Heart right ventricle (tissue), 16 donors: ENCODE measurements around the gene CAPN8. TPM values are rescaled to one million over a fixed set of nuclear protein-coding genes. Genes with fewer than 3 reads are reported as not detected.

Experiments used
- ATAC-seq, 8 donors: fragments of 200-7000 bp; cut with Tn5 transposase; one replicate each; pipeline ENCODE4 v1.9.1; 2020; ENCODE audit warnings: mild to moderate bottlenecking in 8 of 8, moderate library complexity in 8 of 8, moderate number of reproducible peaks in 1 of 8
- DNase-seq, 2 donors: peaks; one replicate each; pipeline ENCODE4 v3.0.0-alpha.2; 2020
- H3K27ac ChIP-seq, 10 donors: fragments of 200-600 bp; sonication (generic) in 2 of 10; one replicate each; pipeline versions ENCODE4 v1.5.0 to v1.8.0; 2020 to 2022; ENCODE audit warnings: mild to moderate bottlenecking in 3 of 10
- H3K27me3 ChIP-seq, 7 donors: fragments of 200-600 bp; one replicate each; pipeline ENCODE4 v1.8.0; 2021 to 2022; ENCODE audit warnings: mild to moderate bottlenecking in 2 of 7
- H3K36me3 ChIP-seq, 9 donors: fragments of 200-600 bp; sonication (generic) in 1 of 9; one replicate each; pipeline versions ENCODE4 v1.5.0 to v1.8.0; 2020 to 2022; ENCODE audit warnings: mild to moderate bottlenecking in 2 of 9
- H3K4me1 ChIP-seq, 9 donors: fragments of 200-600 bp; sonication (generic) in 1 of 9; one replicate each; pipeline versions ENCODE4 v1.5.0 to v1.8.0; 2020 to 2022; ENCODE audit warnings: mild to moderate bottlenecking in 4 of 9
- H3K4me3 ChIP-seq, 10 donors: fragments of 200-600 bp; sonication (generic) in 2 of 10; one replicate each; pipeline versions ENCODE4 v1.5.0 to v1.8.0; 2020 to 2022; ENCODE audit warnings: mild to moderate bottlenecking in 7 of 10, moderate library complexity in 2 of 10
- H3K9me3 ChIP-seq, 11 donors: fragments of 200-600 bp in 10 of 11; sonication (generic) in 2 of 11; one replicate each; pipeline versions ENCODE4 v1.5.0 to v1.8.0; 2013 to 2022; ENCODE audit warnings: mild to moderate bottlenecking in 2 of 11, control low read depth in 1 of 11, moderate library complexity in 1 of 11
- CTCF ChIP-seq, 9 donors: fragments of 200-600 bp; sonication (generic) in 2 of 9; IDR thresholded peaks; one replicate each; pipeline versions ENCODE4 v1.5.0 to v1.8.0; 2021 to 2022; ENCODE audit warnings: antibody characterized with exemption in 9 of 9, mild to moderate bottlenecking in 5 of 9, moderate library complexity in 1 of 9
- WGBS, 2 donors: extraction: QIAGEN DNeasy Blood & Tissue Kit; methylation state at CpG; one replicate each; pipeline ENCODE4 v1.1.7; 2013; ENCODE audit warnings: inconsistent platforms in 1 of 2; 5-methylcytosine and 5-hydroxymethylcytosine counted together
- intact Hi-C, 10 donors: fragments of 100-400 bp; cut with DNase I; formaldehyde crosslinking; loops; one replicate each; pipeline versions ENCODE4 v1.11.1 to v1.14.2; 2022
- polyA plus RNA-seq, 2 donors: library from polyadenylated mRNA; stranded (reverse); fragments of 200-250 nt; gene quantifications; one replicate each; pipeline ENCODE4 v1.2.3, GENCODE V29; 2013
- total RNA-seq, 10 donors: library from RNA; stranded (reverse); fragmentation: NEBNext Ultra II Directional in 3 of 10; extraction: Animal tissue kit (Norgen Biotek cat#: 25700) in 3 of 10; gene quantifications; one replicate each; pipeline versions ENCODE4 v1.2.1 to v1.2.4, GENCODE V29; 2021 to 2023
- donor health status: Arrhythmogenic right ventricular cardiomyopathy.
- donor health status: ischemic (EF 13 %, LVEDD 7.1; RV severe dilation, severe dysfunction).
- donor health status: healthy with polysubstance abuse.
- donor health status: DM: no; HTN: yes; CAD: no.
- donor health status: DM: no; HTN: no; CAD: no.
- donor health status: ischemic (EF 25% LVEDD 6.9; RV normal size, moderate dysfunction).
- donor health status: ischemic (EF 25% LVEDD 5.7; RV mildly dilated, moderate dysfunction).
- donor health status: healthy.
- donor health status: DM: yes; HTN: yes; CAD: no.
- donor health status: Ischemic cardiomyopathy.
- donor health status: ischemic (EF 35%, LVEDD 5.7; RV mildly dilated, moderate dysfunction).
- donor health status: nonischemic (EF 11% LVEDD 7.7; RV severe dilation, severe dysfunction).
- donor health status: DM: yes; HTN: yes; CAD: no.
- donor health status: PGD.
- donor health status: ischemic (EF 29% LVEDD 5.4; RV normal size, mild dysfunction).
- donor health status: nonischemic (EF 23%, LVEDD 6.1; RV moderate dilation, normal function).

Gene CAPN8
- total and polyA plus RNA-seq, 12 donors, result 0.10 TPM; not detected in 11

- DNase-seq, result no peak
- Histone ChIP-seq H3K27ac (no peak overlapping the region), H3K36me3 (no peaks in the 10 kb centered on the region), H3K4me1 (peaks cover 0 to 1% (median 0%) of the 10 kb centered on the region in 9 donors), H3K4me3 (no peak overlapping the region), H3K27me3 (no peaks in the 10 kb centered on the region), H3K9me3 (no peaks in the 10 kb centered on the region)
- no peak for TF ChIP-seq CTCF (IDR thresholded peaks at IDR 0.05)
- WGBS, 2 donors, result 91% methylated on average over 11 of the region's 11 CpGs
- intact Hi-C loops, result no loop called here
- ATAC-seq, result no peak
Observed at GRCh38 chr1:223494926-223495645, 170.4 kb downstream of the CAPN8 start.

DNA sequence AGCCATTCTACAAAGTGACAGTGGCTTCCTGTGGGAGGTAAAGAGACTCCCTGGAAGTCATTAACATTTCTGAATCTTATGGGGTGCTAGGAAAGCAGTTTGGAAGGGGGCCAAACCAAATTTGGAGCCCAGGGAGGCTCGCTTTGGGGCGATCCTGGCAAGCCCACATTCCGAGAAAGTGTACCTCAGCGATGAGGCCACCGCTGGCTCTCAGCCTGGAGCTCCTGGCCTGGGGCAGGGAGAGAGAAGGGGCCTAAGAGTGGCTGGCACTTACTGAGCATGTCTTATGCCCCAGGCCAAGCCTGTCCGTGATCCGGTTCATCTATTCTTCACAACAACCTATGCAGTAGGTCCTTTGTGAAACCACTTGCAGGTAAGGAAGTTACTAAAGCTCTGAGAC is 173.5 kb downstream of the CAPN8 start:
- Histone ChIP-seq H3K36me3 (no peaks in the 10 kb centered on the region), H3K4me1 (no peaks in the 10 kb centered on the region), H3K4me3 (no peak overlapping the region), H3K9me3 (no peaks in the 10 kb centered on the region), H3K27ac (no peak overlapping the region), H3K27me3 (peaks cover 0 to 13% (median 6%) of the 10 kb centered on the region in 7 donors)
- DNase-seq (no peak), ATAC-seq (no peak)
- intact Hi-C loops, result no loop called here
- no peak for TF ChIP-seq CTCF (IDR thresholded peaks at IDR 0.05)
- 71 to 79% methylated on average over 7 of the region's 7 CpGs for WGBS, 2 donors

Other genes with a start within 250 kb of the CAPN8 start
- gene CAPN2, start 46.8 kb upstream of the CAPN8 start, total RNA-seq, result 100 to 1,000 TPM in 1 of 10 donors, 10 to 100 TPM in 9; 65.6 to 104 (median 77.6) TPM
- 100 to 1,000 TPM in 1 of 2 donors, 10 to 100 TPM in 1; 62.4 to 107 TPM for gene CAPN2, start 46.8 kb upstream of the CAPN8 start, polyA plus RNA-seq
- gene TP53BP2, start 180.2 kb upstream of the CAPN8 start, total RNA-seq, result 10 to 100 TPM; 16.2 to 25.3 (median 21.2) TPM
- gene TP53BP2, start 180.2 kb upstream of the CAPN8 start, polyA plus RNA-seq, result 1 to 10 TPM; 5.9 to 8.8 TPM